Heart right ventricle (tissue), 16 donors: ENCODE data around the gene TIMM22. TPM values are rescaled to one million over a fixed set of nuclear protein-coding genes. Genes with fewer than 3 reads are reported as not detected.

Experiments
- ATAC-seq, 8 donors: fragments of 200-7000 bp; cut with Tn5 transposase; one replicate each; pipeline ENCODE4 v1.9.1; 2020; ENCODE audit warnings: mild to moderate bottlenecking in 8 of 8, moderate library complexity in 8 of 8, moderate number of reproducible peaks in 1 of 8
- DNase-seq, 2 donors: peaks; one replicate each; pipeline ENCODE4 v3.0.0-alpha.2; 2020
- H3K27ac ChIP-seq, 10 donors: fragments of 200-600 bp; sonication (generic) in 2 of 10; one replicate each; pipeline versions ENCODE4 v1.5.0 to v1.8.0; 2020 to 2022; ENCODE audit warnings: mild to moderate bottlenecking in 3 of 10
- H3K27me3 ChIP-seq, 7 donors: fragments of 200-600 bp; one replicate each; pipeline ENCODE4 v1.8.0; 2021 to 2022; ENCODE audit warnings: mild to moderate bottlenecking in 2 of 7
- H3K36me3 ChIP-seq, 9 donors: fragments of 200-600 bp; sonication (generic) in 1 of 9; one replicate each; pipeline versions ENCODE4 v1.5.0 to v1.8.0; 2020 to 2022; ENCODE audit warnings: mild to moderate bottlenecking in 2 of 9
- H3K4me1 ChIP-seq, 9 donors: fragments of 200-600 bp; sonication (generic) in 1 of 9; one replicate each; pipeline versions ENCODE4 v1.5.0 to v1.8.0; 2020 to 2022; ENCODE audit warnings: mild to moderate bottlenecking in 4 of 9
- H3K4me3 ChIP-seq, 10 donors: fragments of 200-600 bp; sonication (generic) in 2 of 10; one replicate each; pipeline versions ENCODE4 v1.5.0 to v1.8.0; 2020 to 2022; ENCODE audit warnings: mild to moderate bottlenecking in 7 of 10, moderate library complexity in 2 of 10
- H3K9me3 ChIP-seq, 11 donors: fragments of 200-600 bp in 10 of 11; sonication (generic) in 2 of 11; one replicate each; pipeline versions ENCODE4 v1.5.0 to v1.8.0; 2013 to 2022; ENCODE audit warnings: mild to moderate bottlenecking in 2 of 11, control low read depth in 1 of 11, moderate library complexity in 1 of 11
- CTCF ChIP-seq, 9 donors: fragments of 200-600 bp; sonication (generic) in 2 of 9; IDR thresholded peaks; one replicate each; pipeline versions ENCODE4 v1.5.0 to v1.8.0; 2021 to 2022; ENCODE audit warnings: antibody characterized with exemption in 9 of 9, mild to moderate bottlenecking in 5 of 9, moderate library complexity in 1 of 9
- WGBS, 2 donors: extraction: QIAGEN DNeasy Blood & Tissue Kit; methylation state at CpG; one replicate each; pipeline ENCODE4 v1.1.7; 2013; ENCODE audit warnings: inconsistent platforms in 1 of 2; 5-methylcytosine and 5-hydroxymethylcytosine counted together
- intact Hi-C, 10 donors: fragments of 100-400 bp; cut with DNase I; formaldehyde crosslinking; loops; one replicate each; pipeline versions ENCODE4 v1.11.1 to v1.14.2; 2022
- polyA plus RNA-seq, 2 donors: library from polyadenylated mRNA; stranded (reverse); fragments of 200-250 nt; gene quantifications; one replicate each; pipeline ENCODE4 v1.2.3, GENCODE V29; 2013
- total RNA-seq, 10 donors: library from RNA; stranded (reverse); fragmentation: NEBNext Ultra II Directional in 3 of 10; extraction: Animal tissue kit (Norgen Biotek cat#: 25700) in 3 of 10; gene quantifications; one replicate each; pipeline versions ENCODE4 v1.2.1 to v1.2.4, GENCODE V29; 2021 to 2023
- donor health status: Arrhythmogenic right ventricular cardiomyopathy.
- donor health status: ischemic (EF 13 %, LVEDD 7.1; RV severe dilation, severe dysfunction).
- donor health status: healthy with polysubstance abuse.
- donor health status: DM: no; HTN: yes; CAD: no.
- donor health status: DM: no; HTN: no; CAD: no.
- donor health status: ischemic (EF 25% LVEDD 6.9; RV normal size, moderate dysfunction).
- donor health status: ischemic (EF 25% LVEDD 5.7; RV mildly dilated, moderate dysfunction).
- donor health status: healthy.
- donor health status: DM: yes; HTN: yes; CAD: no.
- donor health status: Ischemic cardiomyopathy.
- donor health status: ischemic (EF 35%, LVEDD 5.7; RV mildly dilated, moderate dysfunction).
- donor health status: nonischemic (EF 11% LVEDD 7.7; RV severe dilation, severe dysfunction).
- donor health status: DM: yes; HTN: yes; CAD: no.
- donor health status: PGD.
- donor health status: ischemic (EF 29% LVEDD 5.4; RV normal size, mild dysfunction).
- donor health status: nonischemic (EF 23%, LVEDD 6.1; RV moderate dilation, normal function).

TIMM22 gene
- total and polyA plus RNA-seq, 12 donors, result 12.5 to 19.8 (median 17.5) TPM

- Histone ChIP-seq H3K4me3 (peak overlapping the region in 9 of 10 donors; percentile 9 to 34 (median 25)), H3K27ac (peak overlapping the region; percentile 80 to 98 (median 90)), H3K27me3 (no peaks in the 10 kb centered on the region), H3K36me3 (peaks cover 0 to 32% (median 3%) of the 10 kb centered on the region in 9 donors), H3K9me3 (no peaks in the 10 kb centered on the region), H3K4me1 (peaks cover 36 to 83% (median 65%) of the 10 kb centered on the region in 9 donors)
- no peak for TF ChIP-seq CTCF (IDR thresholded peaks at IDR 0.05)
- intact Hi-C loops, result loop anchor here in 4 of 10 donors (5.0 to 10.0 kb wide), 3 partner anchors 32 to 245 kb away; no protein-coding TSS in a partner anchor
- peak; percentile 82 to 83 for DNase-seq
- ATAC-seq, result peak; percentile 63 to 79 (median 74)
- 44 to 55% methylated on average over 30 of the region's 30 CpGs for WGBS, 2 donors
These were observed 42.7 kb downstream of the TIMM22 start for GRCh38 chr17:1039511-1040215.

- Histone ChIP-seq H3K27me3 (no peaks in the 10 kb centered on the region), H3K9me3 (no peaks in the 10 kb centered on the region), H3K36me3 (peaks cover 0 to 34% (median 0%) of the 10 kb centered on the region in 9 donors), H3K27ac (peak overlapping the region; percentile 80 to 98 (median 90)), H3K4me3 (peak overlapping the region in 9 of 10 donors; percentile 9 to 34 (median 25)), H3K4me1 (peaks cover 36 to 87% (median 68%) of the 10 kb centered on the region in 9 donors)
- no peak for TF ChIP-seq CTCF (IDR thresholded peaks at IDR 0.05)
- 49 to 64% methylated on average over 13 of the region's 13 CpGs for WGBS, 2 donors
- DNase-seq (no peak), ATAC-seq (peak; percentile 1 to 22 (median 10))
- intact Hi-C loops, result loop anchor here in 4 of 10 donors (5.0 to 10.0 kb wide), 3 partner anchors 33 to 245 kb away; no protein-coding TSS in a partner anchor
These were observed 43.3 kb downstream of the TIMM22 start for GRCh38 chr17:1040216-1040600.

GRCh38 chr17:1041746-1042145 is 44.8 kb downstream of the TIMM22 start:
- no peak overlapping the region for H3K4me3 ChIP-seq
- peaks cover 0 to 43% (median 0%) of the 10 kb centered on the region in 9 donors for H3K36me3 ChIP-seq
- H3K4me1 ChIP-seq, result peaks cover 29 to 90% (median 62%) of the 10 kb centered on the region in 9 donors
- H3K27ac ChIP-seq, result peak overlapping the region in 5 of 10 donors; percentile 22 to 98 (median 90)
- intact Hi-C loops, result loop anchor here in 4 of 10 donors (5.0 to 10.0 kb wide), 3 partner anchors 34 to 247 kb away; no protein-coding TSS in a partner anchor
- peak in 1 of 2 donors; percentile 4 for DNase-seq
- H3K9me3 ChIP-seq, result no peaks in the 10 kb centered on the region
- no peak for ATAC-seq
- H3K27me3 ChIP-seq, result no peaks in the 10 kb centered on the region
- no peak for TF ChIP-seq CTCF (IDR thresholded peaks at IDR 0.05)
- 92 to 94% methylated on average over 9 of the region's 9 CpGs for WGBS, 2 donors

GRCh38 chr17:1042486-1042885 is 45.6 kb downstream of the TIMM22 start:
- 93 to 95% methylated on average over 19 of the region's 19 CpGs for WGBS, 2 donors
- peaks cover 0 to 46% (median 2%) of the 10 kb centered on the region in 9 donors for H3K36me3 ChIP-seq
- H3K27me3 ChIP-seq, result no peaks in the 10 kb centered on the region
- H3K4me3 ChIP-seq, result no peak overlapping the region
- ATAC-seq, result no peak
- no peaks in the 10 kb centered on the region for H3K9me3 ChIP-seq
- peak overlapping the region in 5 of 10 donors; percentile 83 to 93 (median 91) for H3K27ac ChIP-seq
- peak in 1 of 2 donors; percentile 3 for DNase-seq
- H3K4me1 ChIP-seq, result peaks cover 29 to 93% (median 64%) of the 10 kb centered on the region in 9 donors
- TF ChIP-seq CTCF (IDR thresholded peaks at IDR 0.05), result no peak
- intact Hi-C loops, result loop anchor here in 4 of 10 donors (5.0 to 10.0 kb wide), 3 partner anchors 35 to 248 kb away; no protein-coding TSS in a partner anchor
